Measurements from ENCODE around the gene AMIGO2.

Gene AMIGO2

DNA sequence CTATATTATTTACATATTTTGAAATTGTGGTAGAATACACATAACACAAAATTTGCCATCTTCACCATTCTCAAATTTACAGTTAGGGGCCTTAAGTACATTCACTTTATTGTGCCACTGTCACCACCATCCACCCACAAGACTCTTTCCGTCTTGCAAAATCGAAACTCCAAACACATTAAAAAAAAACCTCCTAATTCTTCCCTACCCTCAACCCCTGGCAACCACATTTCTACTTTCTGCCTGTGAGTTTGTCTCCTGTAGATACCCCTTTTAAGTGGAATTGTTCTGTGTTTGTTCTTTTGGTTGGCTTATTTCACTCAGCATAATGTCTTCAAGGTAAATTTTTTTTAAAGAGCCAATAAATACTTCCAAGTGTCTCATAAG is 31.6 kb upstream of the AMIGO2 start:
- no peak for DNase-seq (ENCODE audit: extremely low read depth, insufficient read length)
- TF ChIP-seq, protein P1, sequence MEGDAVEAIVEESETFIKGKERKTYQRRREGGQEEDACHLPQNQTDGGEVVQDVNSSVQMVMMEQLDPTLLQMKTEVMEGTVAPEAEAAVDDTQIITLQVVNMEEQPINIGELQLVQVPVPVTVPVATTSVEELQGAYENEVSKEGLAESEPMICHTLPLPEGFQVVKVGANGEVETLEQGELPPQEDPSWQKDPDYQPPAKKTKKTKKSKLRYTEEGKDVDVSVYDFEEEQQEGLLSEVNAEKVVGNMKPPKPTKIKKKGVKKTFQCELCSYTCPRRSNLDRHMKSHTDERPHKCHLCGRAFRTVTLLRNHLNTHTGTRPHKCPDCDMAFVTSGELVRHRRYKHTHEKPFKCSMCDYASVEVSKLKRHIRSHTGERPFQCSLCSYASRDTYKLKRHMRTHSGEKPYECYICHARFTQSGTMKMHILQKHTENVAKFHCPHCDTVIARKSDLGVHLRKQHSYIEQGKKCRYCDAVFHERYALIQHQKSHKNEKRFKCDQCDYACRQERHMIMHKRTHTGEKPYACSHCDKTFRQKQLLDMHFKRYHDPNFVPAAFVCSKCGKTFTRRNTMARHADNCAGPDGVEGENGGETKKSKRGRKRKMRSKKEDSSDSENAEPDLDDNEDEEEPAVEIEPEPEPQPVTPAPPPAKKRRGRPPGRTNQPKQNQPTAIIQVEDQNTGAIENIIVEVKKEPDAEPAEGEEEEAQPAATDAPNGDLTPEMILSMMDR (IDR thresholded peaks at IDR 0.05; ENCODE audit: insufficient read depth, low read length, poor library complexity, severe bottlenecking) = no peak

DNA sequence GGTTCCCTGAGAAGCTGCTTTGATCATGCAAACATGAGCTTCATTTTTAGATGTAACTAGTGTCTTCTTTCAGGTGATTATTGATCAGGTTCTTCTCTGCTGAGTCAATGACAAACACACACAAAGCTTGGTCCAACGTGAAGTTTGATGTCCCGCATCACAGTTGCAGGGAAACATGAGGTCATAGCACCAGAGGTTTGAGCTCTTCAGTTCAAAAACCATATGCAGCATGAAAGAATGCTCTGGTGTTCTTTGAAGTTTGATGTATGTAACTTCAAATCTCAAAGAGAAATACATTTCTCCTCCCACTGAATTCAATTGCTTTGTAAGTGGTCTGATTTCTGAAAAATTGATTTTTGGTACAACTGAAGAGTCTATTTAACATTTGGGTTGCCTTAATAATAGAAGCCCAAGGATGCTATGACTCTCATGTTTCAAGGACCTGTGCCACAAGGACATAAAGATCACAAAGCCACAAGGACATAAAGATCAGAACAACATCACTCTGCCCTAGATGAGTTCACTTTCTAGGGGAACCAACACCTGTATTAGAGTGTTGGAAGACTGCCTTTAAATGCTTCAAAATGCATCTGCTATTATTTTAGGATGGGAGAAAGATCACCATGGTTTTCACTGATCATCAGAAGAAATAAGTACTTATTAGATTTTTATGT is 31.1 kb upstream of the AMIGO2 start:
- DNase-seq (ENCODE audit: extremely low read depth, insufficient read length) = no peak
- Histone ChIP-seq H3K36me3 (ENCODE audit: control insufficient read depth, insufficient read depth, low read length) (no peaks in the 10 kb centered on the region), H3K4me3 (replicated peaks; ENCODE audit: low read depth, low read length) (no peak overlapping the region), H3K27me3 (replicated peaks; ENCODE audit: control insufficient read depth, insufficient read depth, low read length) (peaks cover 2% of the 10 kb centered on the region; the same call in 1 of the 2 replicates)
- TF ChIP-seq, protein P1 (IDR thresholded peaks at IDR 0.05; ENCODE audit: insufficient read depth, low read length, poor library complexity, severe bottlenecking) = no peak

More for the DNA sequence above, 31.6 kb upstream of the AMIGO2 start:
- H3K4me3 ChIP-seq (replicated peaks; ENCODE audit: low read depth, low read length) = no peak overlapping the region
- H3K36me3 ChIP-seq (ENCODE audit: control insufficient read depth, insufficient read depth, low read length) = no peaks in the 10 kb centered on the region
- H3K27me3 ChIP-seq (replicated peaks; ENCODE audit: control insufficient read depth, insufficient read depth, low read length) = peaks cover 2% of the 10 kb centered on the region; the same call in 1 of the 2 replicates

DNA sequence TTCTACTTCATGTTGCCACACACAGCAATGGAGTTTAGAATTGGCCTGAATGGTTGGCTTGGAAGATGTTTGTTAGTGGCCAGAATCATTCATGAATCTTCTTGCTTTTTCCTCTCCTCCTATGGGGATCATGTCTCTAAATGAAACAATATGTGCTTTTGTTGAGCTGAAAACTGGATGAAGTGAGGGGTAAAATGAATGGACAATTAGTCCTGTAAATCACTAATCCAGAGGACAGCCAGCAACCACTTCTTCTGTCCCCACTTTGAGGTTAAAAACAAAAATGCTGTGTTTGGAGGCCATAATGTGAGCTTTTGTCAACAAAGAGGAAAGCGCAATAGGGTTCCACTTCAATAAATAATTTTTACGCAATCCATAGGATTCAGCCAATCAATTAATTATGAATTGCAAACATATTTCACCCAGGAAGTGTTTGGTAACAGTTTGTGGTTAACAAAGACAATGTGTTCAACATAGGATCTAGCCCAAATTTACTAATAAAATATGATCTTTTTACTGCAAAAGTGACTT is 30.3 kb upstream of the AMIGO2 start:
- Histone ChIP-seq H3K27me3 (replicated peaks; ENCODE audit: control insufficient read depth, insufficient read depth, low read length) (peaks cover 2% of the 10 kb centered on the region; the same call in 1 of the 2 replicates), H3K36me3 (ENCODE audit: control insufficient read depth, insufficient read depth, low read length) (no peaks in the 10 kb centered on the region), H3K4me3 (replicated peaks; ENCODE audit: low read depth, low read length) (no peak overlapping the region)
- DNase-seq (ENCODE audit: extremely low read depth, insufficient read length) = no peak
- TF ChIP-seq, protein P1 (IDR thresholded peaks at IDR 0.05; ENCODE audit: insufficient read depth, low read length, poor library complexity, severe bottlenecking) = no peak

DNA sequence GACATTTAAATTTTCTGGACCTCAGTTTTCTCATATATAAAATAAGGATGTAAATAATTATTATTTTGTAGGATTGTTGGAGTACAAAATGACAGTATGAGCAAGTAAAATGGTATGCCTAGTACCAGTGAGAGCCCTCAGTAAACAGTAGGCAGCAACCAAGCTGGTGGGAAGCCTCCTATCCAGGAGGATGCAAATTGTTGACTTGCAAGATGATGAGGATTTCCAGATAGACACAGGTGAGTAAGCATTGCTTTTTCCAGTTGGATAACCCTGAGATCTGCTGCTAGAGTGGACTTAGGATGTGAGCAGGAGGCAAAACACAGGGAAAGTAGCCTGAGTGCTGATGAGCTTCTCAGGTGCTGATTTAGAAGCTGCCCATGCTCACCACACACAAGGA is 28.2 kb upstream of the AMIGO2 start:
- Histone ChIP-seq H3K36me3 (ENCODE audit: control insufficient read depth, insufficient read depth, low read length) (no peaks in the 10 kb centered on the region), H3K27me3 (replicated peaks; ENCODE audit: control insufficient read depth, insufficient read depth, low read length) (peaks cover 2% of the 10 kb centered on the region; the same call in 1 of the 2 replicates), H3K4me3 (replicated peaks; ENCODE audit: low read depth, low read length) (no peak overlapping the region)
- TF ChIP-seq, protein P1 (IDR thresholded peaks at IDR 0.05; ENCODE audit: insufficient read depth, low read length, poor library complexity, severe bottlenecking) = no peak
- DNase-seq (ENCODE audit: extremely low read depth, insufficient read length) = no peak

DNA sequence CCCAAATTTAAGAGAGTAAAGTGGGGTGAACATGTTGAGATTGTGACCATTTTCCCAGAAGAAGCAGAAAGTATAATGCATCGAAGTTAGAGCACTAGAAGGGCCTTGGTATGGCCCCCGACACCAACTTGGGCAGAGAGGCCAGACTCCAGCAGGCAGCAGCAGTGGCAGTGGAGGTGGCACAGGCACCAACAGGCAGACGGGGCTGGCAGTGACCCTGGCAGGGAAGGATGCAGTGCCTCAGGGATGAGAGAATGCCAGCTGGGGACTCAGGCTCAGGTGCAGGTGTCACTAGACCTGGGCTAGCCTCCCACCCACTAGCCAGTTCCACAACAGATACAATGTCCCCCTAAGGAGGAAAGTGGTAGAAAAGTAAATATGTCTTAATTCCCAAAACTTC is 27.7 kb upstream of the AMIGO2 start:
- TF ChIP-seq, protein P1 (IDR thresholded peaks at IDR 0.05; ENCODE audit: insufficient read depth, low read length, poor library complexity, severe bottlenecking) = no peak
- H3K27me3 ChIP-seq (replicated peaks; ENCODE audit: control insufficient read depth, insufficient read depth, low read length) = peaks cover 2% of the 10 kb centered on the region; the same call in 1 of the 2 replicates
- H3K4me3 ChIP-seq (replicated peaks; ENCODE audit: low read depth, low read length) = no peak overlapping the region
- DNase-seq (ENCODE audit: extremely low read depth, insufficient read length) = no peak
- H3K36me3 ChIP-seq (ENCODE audit: control insufficient read depth, insufficient read depth, low read length) = no peaks in the 10 kb centered on the region

All from GM06990 (cell line).